NCI-H446 (cell line): ENCODE results near the gene MFAP3L.
"Not testable (repeated sequence)": the region's sequence is repeated elsewhere in the genome, so short reads cannot be mapped to it uniquely, and the experiment has no call there.

Experiments
- DNase-seq, 2 experiments: peaks; one replicate each; lab custom pipeline; 2025; lab: John Stamatoyannopoulos, UW

The MFAP3L gene

DNA sequence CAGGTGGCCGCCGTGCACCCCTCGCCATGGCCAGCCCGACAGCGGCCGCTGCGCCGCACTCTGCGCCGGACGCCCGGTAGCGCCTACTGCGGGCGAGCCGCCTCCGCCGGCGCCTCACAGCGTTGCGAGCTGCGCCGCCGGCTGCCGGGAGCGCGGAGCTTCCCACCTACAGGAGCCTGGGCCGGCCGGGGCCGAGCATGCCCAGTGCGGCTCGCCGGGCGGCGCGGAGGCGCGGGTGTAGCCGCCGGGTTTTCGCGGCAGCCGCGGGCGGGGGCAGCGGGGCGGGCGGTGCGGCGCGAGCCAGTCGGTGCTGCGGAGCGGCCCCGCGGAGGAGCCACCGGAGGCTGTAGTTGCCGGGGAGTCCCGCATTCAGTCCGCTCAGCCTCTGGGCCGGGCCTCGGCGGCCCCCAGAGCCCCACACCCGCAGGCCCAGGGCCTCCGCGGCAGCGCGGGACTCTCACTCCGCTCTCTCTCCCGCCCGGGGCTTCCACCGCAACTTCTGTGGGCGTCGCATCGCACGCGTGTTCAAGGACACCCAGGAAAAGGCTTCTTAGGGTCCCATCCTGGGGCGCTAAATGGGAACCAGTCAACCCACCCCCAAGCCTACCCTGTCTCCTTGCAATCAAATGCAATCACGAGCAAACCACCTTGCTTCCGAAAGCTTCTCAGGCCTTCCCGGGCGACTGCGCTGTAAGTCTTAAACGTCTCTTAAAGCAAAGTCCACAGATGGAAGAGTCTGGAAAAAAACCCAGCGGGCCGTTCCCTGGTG is at the start of gene MFAP3L:
Gene MFAP3L (minus strand): TSS at position 143 of the 769 bp plus-strand sequence. CDS start 20,518 bp downstream, outside the sequence.
- DNase-seq: peak; percentile 18 to 91

DNA sequence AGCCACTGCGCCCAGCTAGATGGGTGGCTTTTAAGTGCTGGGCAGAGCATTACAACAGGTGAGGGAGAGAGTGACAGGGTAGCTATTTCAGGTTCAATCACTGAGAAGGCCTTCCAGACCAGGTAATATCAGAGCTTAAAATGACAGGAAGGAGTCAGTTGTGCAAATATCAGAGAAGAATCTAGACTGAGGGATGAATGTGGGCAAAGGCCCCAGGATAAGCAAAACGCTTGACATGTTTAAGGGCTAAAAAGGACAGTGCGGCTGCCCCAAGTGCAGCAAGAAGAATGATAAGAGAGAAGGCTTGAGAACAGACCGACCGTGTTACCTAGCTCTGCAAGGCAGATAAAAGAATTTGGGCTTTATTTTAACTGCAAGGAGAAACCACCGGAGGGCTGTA is 45.0 kb upstream of the MFAP3L start:
- no peak for DNase-seq

DNA sequence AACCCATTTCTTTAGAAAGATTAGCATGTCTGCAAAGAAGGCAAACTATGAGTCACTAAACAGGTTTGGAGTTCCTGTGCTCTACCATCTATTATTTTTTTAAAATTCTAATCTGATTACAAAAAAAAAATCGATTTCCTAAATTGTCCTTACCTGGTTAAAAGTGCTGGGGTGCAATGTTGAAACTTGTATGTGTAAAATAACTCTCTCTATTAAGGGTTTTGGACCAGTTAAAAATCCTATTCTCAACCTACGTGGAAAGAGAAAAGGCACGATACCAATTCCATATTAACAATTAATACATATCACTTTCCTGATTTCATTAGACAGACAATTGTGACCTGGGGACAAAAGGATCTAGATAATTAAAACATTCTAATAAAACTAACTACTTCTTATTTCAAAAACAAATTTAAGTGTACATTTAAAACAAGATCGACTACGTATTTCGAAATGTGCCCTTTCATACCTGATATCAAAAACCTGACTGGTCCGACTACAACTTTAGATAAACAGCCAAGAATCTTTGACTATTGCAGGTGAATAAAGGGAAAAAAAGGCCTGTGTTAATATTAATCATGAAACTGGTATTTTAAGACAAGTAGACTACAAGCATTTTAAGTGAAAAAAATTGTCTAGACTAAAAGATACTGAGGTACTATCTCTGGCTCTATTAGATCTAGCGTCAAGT is 42.4 kb upstream of the MFAP3L start:
- no peak for DNase-seq

DNA sequence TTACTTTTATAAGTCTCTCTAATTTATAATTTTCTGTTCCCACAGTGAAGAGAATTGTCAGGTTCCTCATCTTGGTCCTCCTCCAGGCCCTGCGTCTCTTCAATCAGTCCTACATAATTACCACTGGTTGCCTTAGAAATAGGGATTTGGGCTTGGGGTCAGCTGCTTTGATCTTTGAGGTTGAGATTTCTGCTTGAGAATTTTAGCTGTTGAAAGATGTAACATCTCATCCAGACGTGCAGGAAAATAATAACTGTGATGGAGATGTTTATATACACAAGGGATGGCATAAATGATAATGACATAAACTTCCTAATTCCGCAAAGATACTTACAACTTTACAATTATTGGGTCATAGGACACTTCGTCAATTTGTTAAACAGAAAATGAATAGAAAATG is 33.2 kb upstream of the MFAP3L start:
- DNase-seq: no peak

DNA sequence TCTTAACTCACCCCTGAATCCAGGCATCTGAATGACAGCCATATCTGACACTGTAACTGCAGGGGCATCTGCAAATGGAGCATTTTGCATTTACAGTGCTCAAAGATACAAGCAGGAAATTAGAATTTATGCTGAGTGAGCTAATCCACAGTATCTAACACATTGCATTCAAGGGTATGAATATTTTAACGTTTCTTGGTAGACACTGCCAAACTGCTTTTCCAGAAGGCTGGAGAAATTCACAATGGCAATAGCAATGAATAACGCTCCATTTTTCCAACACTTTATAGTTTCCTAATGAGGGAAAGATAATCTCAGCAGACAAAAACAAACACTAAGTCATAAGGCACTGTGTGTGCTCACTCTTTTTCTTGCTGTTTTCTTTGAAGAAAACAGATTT is 32.6 kb upstream of the MFAP3L start:
- DNase-seq: no peak

DNA sequence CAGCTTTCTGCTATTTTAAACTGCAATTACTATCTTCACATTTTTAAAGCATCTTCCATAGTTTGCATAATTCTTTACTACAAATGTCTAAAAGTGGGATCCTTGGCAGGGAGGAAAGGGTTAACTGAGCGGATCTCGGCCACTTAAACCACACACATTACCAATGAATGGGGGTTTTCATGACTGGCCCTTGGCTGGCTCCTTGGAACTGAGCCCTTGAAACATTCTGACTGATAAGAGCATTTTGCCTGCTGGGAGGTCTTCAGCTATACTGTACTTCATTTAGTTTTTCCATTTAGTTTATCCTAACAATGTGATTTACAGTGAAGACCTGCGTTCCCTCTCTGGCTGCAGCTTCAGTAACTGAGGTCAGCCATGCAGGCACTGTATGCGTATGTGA is 31.7 kb upstream of the MFAP3L start:
- no peak for DNase-seq

DNA sequence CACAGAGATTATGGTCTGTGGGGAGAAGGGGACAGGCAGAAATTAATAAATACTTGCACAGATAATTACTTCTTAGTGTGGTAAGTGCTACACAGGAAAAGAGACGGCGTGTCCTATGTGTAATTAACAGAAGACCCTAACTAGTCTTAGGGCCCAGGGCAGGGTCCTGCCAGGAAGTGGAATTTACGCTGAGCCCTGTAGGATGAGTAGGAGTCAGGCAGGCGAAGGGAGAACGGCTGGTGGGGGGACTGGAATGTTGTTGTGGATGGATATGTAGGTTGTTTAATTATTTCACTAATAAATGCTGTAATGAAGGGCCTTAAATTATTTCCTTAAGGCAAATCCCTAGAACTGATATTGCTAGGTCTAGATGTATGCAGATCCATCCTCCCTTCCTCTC is 26.7 kb upstream of the MFAP3L start:
- no peak for DNase-seq

DNA sequence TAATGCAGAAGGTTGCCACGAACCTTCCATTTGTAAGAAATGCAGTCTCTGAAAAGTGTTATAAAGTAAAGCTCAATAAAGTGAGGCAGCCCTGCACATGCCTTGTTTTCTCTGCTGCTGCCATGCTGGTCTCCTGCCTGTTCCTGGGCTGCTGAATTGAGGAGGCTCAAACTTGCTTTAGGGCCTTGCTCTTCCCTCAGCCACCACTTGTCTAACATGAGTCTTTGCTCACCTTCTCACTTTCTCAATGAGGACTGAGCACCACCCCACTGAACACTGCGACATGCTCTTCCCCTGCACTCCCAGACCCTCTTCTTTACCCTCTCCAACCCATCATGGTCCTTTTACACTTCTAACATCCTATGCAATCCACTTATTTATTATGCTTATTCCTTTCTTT is 25.2 kb upstream of the MFAP3L start:
- no peak for DNase-seq

DNA sequence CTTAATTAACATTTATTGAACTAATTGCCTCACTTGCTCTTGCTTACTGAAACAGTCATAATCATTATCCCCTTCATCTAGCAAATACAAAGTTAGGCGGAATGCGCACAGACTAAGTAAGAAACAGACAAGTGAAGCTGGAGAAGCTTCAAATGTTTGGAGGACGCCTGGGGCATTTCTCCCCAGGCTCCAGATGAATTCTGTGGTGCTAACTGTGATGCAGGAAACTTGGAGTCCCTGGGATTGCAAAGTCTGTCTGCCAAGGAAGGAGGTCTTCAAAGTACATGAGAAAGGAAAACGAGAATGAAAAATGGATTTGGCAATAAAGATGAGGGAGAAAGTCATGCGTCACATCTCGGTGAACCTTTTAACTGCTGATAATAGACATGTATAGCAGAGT is 23.6 kb upstream of the MFAP3L start:
- no peak for DNase-seq

DNA sequence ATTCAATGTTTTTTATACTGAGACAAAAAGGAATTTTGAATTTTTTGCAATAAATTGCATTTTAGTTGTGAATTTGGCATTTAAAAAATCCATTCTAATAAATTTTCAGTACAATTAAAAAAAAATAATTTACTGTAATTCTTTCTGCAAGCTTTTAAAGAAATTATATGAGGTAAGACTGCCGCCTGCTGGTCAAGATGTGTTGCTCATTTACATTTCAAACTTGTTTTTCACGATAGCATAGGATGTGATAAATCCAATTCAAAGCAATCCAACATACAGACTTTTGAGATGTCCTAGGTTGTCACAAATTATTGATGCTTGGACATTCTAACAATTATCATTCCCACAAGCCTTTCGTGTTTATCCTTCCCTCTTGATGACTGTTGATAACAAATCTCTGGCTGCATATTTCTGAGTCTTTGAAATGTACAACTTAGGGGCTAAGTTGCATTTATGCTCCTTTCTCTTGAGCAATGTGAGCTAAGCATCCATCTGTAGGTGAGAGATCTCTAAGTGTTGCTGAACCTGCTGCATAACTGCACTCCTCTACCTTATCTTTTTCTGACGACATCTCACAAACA is 21.7 kb upstream of the MFAP3L start:
- DNase-seq: peak; percentile 48 to 77

DNA sequence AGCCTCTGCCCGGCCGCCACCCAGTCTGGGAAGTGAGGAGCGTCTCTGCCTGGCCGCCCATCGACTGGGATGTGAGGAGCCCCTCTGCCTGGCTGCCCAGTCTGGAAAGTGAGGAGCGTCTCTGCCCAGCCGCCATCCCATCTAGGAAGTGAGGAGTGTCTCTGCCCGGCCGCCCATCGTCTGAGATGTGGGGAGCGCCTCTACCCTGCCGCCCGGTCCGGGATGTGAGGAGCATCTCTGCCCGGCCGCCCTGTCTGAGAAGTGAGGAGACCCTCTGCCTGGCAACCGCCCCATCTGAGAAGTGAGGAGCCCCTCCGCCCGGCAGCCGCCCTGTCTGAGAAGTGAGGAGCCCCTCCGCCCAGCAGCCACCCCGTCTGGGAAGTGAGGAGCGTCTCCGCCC is 20.0 kb upstream of the MFAP3L start:
- DNase-seq: not testable (repeated sequence)

DNA sequence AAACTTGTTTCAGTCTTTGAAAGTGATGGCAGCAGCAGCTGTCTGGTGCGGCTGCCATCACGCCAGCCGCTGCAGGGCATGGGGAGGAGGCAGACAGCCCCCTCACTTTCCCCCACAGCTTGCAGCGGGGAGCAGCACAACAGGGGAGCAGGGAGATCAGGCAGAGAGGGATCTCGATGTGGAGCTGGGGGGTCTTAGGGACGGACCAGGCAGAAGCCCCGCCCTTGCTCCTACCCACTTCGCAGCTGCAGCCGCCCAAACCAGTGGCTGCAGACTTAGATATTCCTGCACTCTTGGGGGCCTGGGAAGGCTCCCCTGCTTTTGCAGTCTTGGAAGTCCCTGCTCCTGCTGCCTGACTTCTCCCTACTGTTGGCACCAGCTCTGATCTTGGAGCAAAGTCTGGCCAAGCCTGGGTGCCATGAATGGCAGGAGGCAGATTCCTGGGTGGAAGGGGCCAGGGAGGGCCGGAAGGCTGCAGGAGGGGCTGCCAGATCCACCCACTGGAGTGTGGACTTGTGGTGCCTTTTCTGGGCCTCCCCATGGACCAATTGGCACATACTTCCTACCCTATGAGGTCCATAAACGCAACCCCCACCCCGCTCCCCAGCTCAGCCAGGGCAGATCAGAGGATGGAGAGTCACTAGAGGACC is 14.0 kb upstream of the MFAP3L start:
- DNase-seq: no peak

DNA sequence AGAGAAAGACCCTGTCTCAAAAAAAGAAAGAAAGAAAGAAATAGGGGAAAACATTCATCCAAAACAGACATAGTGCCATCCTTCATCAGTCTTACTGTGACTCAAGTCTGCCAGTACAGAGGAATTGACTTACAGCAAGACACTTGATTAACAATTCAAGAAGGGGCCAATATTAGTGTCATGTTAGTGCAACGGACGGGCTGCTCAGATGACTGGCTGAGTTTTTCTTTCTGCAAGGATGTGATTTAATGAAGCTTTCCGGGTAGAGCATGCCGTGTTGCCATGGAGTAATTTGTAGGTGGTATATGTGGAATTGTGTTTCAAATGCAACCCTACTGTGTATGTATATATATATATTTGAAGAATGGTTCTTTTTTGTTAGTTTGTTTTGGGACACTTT is 12.6 kb upstream of the MFAP3L start:
- no peak for DNase-seq

DNA sequence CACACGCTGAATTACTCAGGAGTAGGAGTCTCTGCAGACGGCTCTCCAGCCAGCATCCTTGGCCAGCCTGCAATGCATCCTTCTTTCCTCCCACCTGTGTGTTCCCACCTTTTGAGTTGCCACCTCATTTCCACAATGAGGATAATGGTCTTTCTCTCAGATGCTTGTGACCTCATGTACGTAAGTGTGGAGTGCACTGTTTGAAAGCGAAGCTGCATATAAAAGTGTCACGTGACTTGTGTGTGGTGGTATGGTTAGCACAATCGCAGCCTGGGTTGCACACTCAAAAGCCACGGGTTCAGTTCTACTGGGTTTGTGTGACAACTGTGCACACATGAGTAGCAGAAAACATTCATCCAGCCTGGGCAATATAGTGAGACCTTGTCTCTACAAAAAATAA is 12.0 kb upstream of the MFAP3L start:
- DNase-seq: no peak

DNA sequence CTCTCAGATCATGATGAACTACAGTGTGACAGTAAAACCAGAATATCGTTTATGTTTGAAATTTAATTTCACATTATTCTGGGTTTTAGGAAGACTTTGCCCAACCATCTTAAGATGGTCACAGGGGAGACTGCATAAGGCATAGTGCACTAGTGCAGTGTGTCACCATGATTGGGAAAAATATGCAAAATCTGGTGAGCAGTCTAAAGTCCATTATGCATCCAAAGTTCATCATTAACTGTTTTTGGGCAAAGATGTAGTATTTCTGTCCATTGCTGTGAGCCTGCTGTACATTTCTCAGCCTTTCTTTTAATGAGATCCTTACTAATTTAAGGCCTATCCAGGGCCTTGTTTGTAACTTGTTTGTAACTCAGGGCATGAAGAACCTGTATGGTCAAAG is 11.3 kb upstream of the MFAP3L start:
- no peak for DNase-seq

DNA sequence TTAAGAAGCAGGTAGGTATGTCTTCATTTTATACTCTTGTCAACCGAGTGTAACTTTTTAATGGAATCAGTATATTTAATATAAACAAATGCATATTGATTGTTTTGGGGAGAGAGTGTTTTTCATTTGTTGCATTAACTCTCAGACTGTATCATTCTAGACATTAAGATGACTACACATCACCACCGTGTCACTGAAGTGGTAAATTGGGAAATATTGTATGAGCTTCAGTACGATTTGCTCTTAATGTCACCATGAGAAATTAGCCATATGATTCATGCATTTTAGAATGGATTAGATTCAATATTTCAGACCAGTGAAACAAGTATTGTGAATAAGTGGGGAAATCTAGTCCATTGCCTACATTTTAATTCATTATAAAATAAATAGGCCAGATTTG is 9.7 kb upstream of the MFAP3L start:
- no peak for DNase-seq

DNA sequence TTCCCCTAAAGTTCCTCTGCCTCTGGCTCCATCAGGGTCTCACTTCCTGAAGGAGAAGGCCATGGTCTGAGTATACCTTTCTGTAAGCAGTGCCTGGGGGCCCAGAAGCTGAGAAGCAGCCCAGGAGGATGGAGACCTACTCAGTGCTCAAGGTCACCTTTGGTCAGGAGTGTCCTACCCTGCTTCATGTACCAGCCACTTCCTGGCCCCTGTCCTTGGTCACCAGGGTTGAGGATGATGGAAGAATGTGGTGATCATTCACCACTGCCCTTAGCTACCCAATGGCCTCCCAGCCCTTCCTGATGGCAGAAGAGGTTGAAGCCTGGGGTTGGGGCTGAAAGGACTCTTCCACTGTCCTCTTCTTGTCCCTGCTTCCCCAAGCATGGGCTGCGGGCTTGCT is 9.0 kb upstream of the MFAP3L start:
- DNase-seq: no peak

DNA sequence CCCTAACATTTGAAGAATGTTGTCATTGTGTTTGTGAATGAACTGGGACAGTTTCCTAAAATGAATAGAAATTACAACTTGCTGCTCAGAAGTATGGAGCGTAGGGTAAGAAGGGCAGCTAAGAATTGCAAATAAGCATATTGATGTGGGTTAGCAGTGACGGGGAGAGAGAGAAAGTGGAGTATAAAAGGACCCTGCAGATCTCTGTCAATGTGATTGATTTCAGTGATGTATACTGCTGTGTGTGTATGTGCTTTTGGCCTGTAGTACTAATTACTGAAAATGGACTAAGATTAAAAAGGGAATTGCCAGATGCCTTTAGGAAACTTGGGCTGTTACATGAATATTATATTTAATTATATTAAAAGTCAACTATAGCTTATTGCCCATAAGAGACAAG is 7.8 kb upstream of the MFAP3L start:
- no peak for DNase-seq

DNA sequence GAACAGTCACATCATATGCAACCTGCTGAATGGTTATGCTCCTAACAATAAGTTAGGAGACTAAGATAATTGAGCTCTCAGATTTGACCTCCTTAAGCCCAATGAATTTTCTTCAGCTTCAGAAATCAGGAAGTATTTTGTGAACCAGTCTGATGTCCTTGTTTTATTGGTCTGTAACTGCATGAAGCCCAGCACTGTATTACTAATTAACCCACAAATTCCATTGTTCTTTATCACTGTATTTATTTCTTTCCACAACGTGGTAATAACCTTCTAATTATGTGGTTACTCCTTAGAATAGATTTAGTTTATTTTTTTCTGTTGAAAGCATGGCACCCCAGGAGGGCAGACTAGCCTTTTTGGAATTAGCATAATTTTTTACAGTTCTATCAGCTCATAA is 3.9 kb upstream of the MFAP3L start:
- no peak for DNase-seq

DNA sequence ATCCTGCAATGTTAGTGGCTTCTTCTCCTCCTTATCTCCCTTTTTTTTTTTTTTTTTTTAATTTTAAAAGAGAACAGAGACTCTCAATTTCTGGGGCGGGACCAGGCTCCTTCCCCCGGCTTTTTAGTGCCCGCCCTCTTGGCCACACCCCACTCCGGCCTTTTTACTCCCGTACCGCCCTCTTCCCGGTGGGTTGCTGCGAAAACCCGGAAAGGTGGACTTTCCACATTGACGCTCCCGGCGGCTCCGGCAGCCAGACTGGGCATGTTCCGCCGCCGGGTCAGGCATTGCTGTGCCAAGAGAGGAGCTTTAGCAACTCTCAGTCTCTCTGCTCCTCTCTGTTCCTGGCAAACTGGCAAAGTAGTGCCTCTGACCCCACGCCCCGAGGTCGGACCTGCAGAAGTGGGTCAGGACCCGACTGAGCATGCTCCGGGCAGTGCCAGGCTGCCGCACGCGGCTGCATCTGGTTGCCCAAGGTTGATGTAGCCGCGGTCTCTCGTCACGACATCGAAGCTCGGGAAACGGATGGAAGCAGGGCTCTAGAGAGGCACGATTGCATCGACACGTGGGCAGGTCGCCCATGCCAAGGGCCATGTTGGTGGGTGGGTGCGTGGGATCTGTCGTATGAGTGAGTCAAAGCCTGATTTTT is 1.1 kb upstream of the MFAP3L start:
- DNase-seq: peak; percentile 90 to 94

DNA sequence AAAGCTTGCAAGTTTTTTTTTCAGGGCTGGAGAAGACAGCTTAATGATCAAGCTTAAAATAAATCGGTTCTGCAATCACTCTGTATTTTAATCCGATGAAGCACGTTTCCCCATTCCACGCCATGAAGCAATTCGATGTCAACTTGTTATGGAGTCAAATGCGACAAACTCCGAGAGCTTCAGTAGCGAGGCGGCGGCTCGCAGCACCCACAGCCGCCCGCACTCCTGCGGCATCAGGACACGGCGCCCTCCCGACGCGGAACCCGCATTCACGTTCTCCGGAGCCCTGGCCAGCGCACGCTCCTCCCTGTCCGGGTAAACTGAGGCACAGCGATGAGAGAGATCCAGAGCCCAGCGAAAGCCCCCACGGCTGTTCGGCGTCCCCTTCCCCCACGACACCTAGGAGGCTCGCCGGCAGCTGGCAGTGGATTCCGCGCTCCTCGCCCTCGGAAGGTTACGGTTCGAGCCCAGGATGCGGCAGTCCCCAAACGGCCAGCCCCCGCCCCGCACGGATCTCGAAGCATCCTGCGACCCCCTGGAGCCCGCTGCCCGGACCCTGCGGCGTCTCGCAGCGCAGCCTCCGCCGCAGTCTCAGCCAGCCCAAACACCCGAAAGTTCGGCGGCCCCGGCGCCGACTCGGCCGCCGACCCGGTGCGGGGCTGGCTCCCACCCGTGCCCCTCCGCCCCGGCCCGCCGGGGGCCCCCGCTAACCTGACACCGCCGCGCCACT is 507 bp downstream of the MFAP3L start:
- DNase-seq: no peak

DNA sequence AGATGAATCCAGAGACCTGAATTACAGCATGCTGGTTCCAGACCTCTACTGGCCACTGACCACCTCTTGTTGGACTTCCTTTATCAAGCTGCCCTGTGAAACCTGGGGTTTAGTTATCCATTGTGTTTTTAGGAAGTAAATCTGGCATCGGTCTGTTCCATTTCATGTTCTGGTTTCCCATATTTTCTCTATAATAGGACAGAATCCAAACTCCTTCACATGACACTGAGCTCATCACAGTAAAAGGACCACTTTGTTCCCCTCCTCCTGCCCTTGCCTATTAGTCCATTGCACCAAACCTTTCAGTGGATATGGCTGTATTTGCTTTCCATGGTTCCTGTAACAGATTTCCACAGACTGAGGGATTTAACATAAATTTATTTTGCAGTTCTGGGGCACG is 4.0 kb downstream of the MFAP3L start:
- DNase-seq: no peak
